ENCODE results near the gene IL17B.

GRCh38 chr5:149352169-149352568, 26.9 kb downstream of the IL17B start:
- TF ChIP-seq POLR2A (IDR thresholded peaks at IDR 0.05) (no peak), CTCF (IDR thresholded peaks at IDR 0.05) (no peak), POLR2AphosphoS5 (IDR thresholded peaks at IDR 0.05; ENCODE audit: insufficient read depth in 1 of 2, low read depth in 1 of 2) (no peak)
